ENCODE results near the gene CYP2A6.

DNA sequence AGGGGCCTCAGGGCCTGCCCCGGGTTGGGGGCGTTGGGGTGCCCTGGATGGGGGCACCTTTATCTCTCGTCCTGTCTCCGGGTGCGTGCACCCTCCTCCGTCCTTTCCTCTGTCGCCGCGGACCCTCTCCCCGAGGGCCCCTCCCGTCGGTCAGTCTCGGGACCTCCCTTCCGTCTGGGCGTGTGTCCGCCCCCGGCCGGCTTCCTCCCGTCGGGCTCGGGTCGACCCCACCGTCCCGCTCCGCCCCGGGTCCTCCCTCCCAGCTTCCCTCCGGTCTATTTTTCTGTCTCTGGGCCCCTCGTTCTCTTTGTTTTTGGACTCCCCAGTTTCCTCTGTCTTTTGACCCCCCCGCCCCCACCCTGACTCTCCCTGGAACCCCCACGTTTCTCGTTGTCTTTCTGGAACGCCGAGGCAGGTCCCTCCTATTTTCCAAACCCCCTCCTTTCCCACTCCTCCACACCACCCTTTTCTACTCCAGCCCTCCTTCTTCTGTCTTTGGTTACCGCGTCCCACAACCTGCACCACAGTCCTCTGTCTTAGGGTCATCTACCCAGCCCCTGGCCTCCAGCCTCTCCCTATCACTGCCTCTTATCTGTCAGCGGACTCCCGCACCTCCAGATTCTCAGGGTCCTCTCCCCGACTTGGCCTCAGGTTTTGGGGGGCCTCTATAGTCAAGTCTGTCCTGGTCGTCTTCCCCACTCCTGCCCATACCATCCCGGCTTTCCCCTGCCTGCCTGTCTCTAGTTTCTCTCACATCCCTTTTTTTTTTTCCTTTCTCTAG, 50.5 kb downstream of the CYP2A6 start:
- TF ChIP-seq, protein P1, sequence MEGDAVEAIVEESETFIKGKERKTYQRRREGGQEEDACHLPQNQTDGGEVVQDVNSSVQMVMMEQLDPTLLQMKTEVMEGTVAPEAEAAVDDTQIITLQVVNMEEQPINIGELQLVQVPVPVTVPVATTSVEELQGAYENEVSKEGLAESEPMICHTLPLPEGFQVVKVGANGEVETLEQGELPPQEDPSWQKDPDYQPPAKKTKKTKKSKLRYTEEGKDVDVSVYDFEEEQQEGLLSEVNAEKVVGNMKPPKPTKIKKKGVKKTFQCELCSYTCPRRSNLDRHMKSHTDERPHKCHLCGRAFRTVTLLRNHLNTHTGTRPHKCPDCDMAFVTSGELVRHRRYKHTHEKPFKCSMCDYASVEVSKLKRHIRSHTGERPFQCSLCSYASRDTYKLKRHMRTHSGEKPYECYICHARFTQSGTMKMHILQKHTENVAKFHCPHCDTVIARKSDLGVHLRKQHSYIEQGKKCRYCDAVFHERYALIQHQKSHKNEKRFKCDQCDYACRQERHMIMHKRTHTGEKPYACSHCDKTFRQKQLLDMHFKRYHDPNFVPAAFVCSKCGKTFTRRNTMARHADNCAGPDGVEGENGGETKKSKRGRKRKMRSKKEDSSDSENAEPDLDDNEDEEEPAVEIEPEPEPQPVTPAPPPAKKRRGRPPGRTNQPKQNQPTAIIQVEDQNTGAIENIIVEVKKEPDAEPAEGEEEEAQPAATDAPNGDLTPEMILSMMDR (IDR thresholded peaks at IDR 0.05; ENCODE audit: low read depth, low read length, missing input control): no peak
- TF ChIP-seq, protein P2, sequence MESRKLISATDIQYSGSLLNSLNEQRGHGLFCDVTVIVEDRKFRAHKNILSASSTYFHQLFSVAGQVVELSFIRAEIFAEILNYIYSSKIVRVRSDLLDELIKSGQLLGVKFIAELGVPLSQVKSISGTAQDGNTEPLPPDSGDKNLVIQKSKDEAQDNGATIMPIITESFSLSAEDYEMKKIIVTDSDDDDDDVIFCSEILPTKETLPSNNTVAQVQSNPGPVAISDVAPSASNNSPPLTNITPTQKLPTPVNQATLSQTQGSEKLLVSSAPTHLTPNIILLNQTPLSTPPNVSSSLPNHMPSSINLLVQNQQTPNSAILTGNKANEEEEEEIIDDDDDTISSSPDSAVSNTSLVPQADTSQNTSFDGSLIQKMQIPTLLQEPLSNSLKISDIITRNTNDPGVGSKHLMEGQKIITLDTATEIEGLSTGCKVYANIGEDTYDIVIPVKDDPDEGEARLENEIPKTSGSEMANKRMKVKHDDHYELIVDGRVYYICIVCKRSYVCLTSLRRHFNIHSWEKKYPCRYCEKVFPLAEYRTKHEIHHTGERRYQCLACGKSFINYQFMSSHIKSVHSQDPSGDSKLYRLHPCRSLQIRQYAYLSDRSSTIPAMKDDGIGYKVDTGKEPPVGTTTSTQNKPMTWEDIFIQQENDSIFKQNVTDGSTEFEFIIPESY (IDR thresholded peaks at IDR 0.05): no peak
- TF ChIP-seq RXRA (IDR thresholded peaks at IDR 0.05) (no peak), HNF4G (IDR thresholded peaks at IDR 0.05) (no peak), FOXA1 (IDR thresholded peaks at IDR 0.05) (no peak), EGR1 (IDR thresholded peaks at IDR 0.05; ENCODE audit: low read depth in 2 of 2) (no peak), RAD21 (IDR thresholded peaks at IDR 0.05) (no peak), YY1 (IDR thresholded peaks at IDR 0.05) (no peak), GABPA (IDR thresholded peaks at IDR 0.05 in 1 of 2, conservative IDR thresholded peaks at IDR 0.05 in 1 of 2) (no peak)
- TF ChIP-seq, protein P3, sequence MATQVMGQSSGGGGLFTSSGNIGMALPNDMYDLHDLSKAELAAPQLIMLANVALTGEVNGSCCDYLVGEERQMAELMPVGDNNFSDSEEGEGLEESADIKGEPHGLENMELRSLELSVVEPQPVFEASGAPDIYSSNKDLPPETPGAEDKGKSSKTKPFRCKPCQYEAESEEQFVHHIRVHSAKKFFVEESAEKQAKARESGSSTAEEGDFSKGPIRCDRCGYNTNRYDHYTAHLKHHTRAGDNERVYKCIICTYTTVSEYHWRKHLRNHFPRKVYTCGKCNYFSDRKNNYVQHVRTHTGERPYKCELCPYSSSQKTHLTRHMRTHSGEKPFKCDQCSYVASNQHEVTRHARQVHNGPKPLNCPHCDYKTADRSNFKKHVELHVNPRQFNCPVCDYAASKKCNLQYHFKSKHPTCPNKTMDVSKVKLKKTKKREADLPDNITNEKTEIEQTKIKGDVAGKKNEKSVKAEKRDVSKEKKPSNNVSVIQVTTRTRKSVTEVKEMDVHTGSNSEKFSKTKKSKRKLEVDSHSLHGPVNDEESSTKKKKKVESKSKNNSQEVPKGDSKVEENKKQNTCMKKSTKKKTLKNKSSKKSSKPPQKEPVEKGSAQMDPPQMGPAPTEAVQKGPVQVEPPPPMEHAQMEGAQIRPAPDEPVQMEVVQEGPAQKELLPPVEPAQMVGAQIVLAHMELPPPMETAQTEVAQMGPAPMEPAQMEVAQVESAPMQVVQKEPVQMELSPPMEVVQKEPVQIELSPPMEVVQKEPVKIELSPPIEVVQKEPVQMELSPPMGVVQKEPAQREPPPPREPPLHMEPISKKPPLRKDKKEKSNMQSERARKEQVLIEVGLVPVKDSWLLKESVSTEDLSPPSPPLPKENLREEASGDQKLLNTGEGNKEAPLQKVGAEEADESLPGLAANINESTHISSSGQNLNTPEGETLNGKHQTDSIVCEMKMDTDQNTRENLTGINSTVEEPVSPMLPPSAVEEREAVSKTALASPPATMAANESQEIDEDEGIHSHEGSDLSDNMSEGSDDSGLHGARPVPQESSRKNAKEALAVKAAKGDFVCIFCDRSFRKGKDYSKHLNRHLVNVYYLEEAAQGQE (IDR thresholded peaks at IDR 0.05): no peak
- TF ChIP-seq, protein P4, sequence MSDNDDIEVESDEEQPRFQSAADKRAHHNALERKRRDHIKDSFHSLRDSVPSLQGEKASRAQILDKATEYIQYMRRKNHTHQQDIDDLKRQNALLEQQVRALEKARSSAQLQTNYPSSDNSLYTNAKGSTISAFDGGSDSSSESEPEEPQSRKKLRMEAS (IDR thresholded peaks at IDR 0.05): no peak
- TF ChIP-seq, protein P5, sequence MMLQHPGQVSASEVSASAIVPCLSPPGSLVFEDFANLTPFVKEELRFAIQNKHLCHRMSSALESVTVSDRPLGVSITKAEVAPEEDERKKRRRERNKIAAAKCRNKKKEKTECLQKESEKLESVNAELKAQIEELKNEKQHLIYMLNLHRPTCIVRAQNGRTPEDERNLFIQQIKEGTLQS (IDR thresholded peaks at IDR 0.05): no peak
